GM21381 (cell line): ENCODE data around the gene EIF3L.

Experiments
- ATAC-seq: cut with Tn5 transposase; IDR thresholded peaks from one replicate; pipeline ENCODE4 v1.9.1; 2021; ENCODE audit warnings: mild to moderate bottlenecking, moderate library complexity; ENCODE audit not compliant: unreplicated experiment

The EIF3L gene

GRCh38 chr22:37816543-37817180 lies 32.6 kb upstream of the EIF3L start:
- ATAC-seq, result no peak

- ATAC-seq, result no peak
These were observed 31.4 kb upstream of the EIF3L start for GRCh38 chr22:37817705-37818408.

GRCh38 chr22:37818409-37819104 lies 30.7 kb upstream of the EIF3L start:
- ATAC-seq, result no peak

GRCh38 chr22:37819105-37819433 lies 30.1 kb upstream of the EIF3L start:
- ATAC-seq, result no peak

- ATAC-seq, result no peak
These were observed 28.9 kb upstream of the EIF3L start for GRCh38 chr22:37820350-37820749.

- no peak for ATAC-seq
These were observed 27.0 kb upstream of the EIF3L start for GRCh38 chr22:37822079-37822833.

- ATAC-seq, result no peak
These were observed 25.9 kb upstream of the EIF3L start, which contains the start of gene GALR3 for GRCh38 chr22:37823134-37823985. TSS of gene GALR3 (plus strand) at chr22:37823382. CDS start at chr22:37823407, 25 bp downstream.

- ATAC-seq, result no peak
These were observed 24.3 kb upstream of the EIF3L start for GRCh38 chr22:37824674-37825641.

GRCh38 chr22:37827056-37827455 lies 22.2 kb upstream of the EIF3L start:
- ATAC-seq, result no peak

- ATAC-seq, result no peak
These were observed 19.0 kb upstream of the EIF3L start for GRCh38 chr22:37830093-37830842.

- no peak for ATAC-seq
These were observed 17.7 kb upstream of the EIF3L start for GRCh38 chr22:37831472-37831871.

- ATAC-seq, result no peak
These were observed 17.0 kb upstream of the EIF3L start for GRCh38 chr22:37832022-37832857.

GRCh38 chr22:37842015-37842793 lies 7.0 kb upstream of the EIF3L start:
- ATAC-seq, result no peak

- ATAC-seq, result peak; percentile 42
These were observed 5.5 kb upstream of the EIF3L start for GRCh38 chr22:37843741-37844089.

- ATAC-seq, result no peak
These were observed 4.3 kb upstream of the EIF3L start for GRCh38 chr22:37844904-37845329.

GRCh38 chr22:37846433-37846832 lies 2.8 kb upstream of the EIF3L start:
- no peak for ATAC-seq

- no peak for ATAC-seq
These were observed 581 bp upstream of the EIF3L start for GRCh38 chr22:37848587-37849088.
